Measurements from ENCODE around the gene MFN2. TPM values are rescaled to one million over a fixed set of nuclear protein-coding genes. Genes with fewer than 3 reads are reported as not detected.

MFN2 gene
- polyA plus RNA-seq, 1 experiment: 43.9 TPM

- H3K9me3 ChIP-seq (ENCODE audit: control insufficient read depth, insufficient read depth, low read length): no peaks in the 10 kb centered on the region; the same call in 1 of the 2 replicates
- H3K27ac ChIP-seq (ENCODE audit: low read depth, low read length): no peak overlapping the region
- POLR2A ChIA-PET: no interaction called here
- CTCF ChIA-PET: no interaction called here
- no peak for DNase-seq (ENCODE audit: low read depth, low spot score)
- no peak overlapping the region for H3K4me3 ChIP-seq (ENCODE audit: low read depth, low read length)
- TF ChIP-seq, protein P1, sequence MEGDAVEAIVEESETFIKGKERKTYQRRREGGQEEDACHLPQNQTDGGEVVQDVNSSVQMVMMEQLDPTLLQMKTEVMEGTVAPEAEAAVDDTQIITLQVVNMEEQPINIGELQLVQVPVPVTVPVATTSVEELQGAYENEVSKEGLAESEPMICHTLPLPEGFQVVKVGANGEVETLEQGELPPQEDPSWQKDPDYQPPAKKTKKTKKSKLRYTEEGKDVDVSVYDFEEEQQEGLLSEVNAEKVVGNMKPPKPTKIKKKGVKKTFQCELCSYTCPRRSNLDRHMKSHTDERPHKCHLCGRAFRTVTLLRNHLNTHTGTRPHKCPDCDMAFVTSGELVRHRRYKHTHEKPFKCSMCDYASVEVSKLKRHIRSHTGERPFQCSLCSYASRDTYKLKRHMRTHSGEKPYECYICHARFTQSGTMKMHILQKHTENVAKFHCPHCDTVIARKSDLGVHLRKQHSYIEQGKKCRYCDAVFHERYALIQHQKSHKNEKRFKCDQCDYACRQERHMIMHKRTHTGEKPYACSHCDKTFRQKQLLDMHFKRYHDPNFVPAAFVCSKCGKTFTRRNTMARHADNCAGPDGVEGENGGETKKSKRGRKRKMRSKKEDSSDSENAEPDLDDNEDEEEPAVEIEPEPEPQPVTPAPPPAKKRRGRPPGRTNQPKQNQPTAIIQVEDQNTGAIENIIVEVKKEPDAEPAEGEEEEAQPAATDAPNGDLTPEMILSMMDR (IDR thresholded peaks at IDR 0.05; ENCODE audit: low read depth, low read length): no peak
- H3K27me3 ChIP-seq (ENCODE audit: control insufficient read depth, insufficient read depth, low read length): no peaks in the 10 kb centered on the region
These were observed 4.9 kb downstream of the MFN2 start for GRCh38 chr1:11985171-11985570.

GRCh38 chr1:11985851-11986250 is 5.6 kb downstream of the MFN2 start:
- Histone ChIP-seq H3K27ac (ENCODE audit: low read depth, low read length) (no peak overlapping the region), H3K9me3 (ENCODE audit: control insufficient read depth, insufficient read depth, low read length) (no peaks in the 10 kb centered on the region), H3K27me3 (ENCODE audit: control insufficient read depth, insufficient read depth, low read length) (no peaks in the 10 kb centered on the region), H3K4me3 (ENCODE audit: low read depth, low read length) (no peak overlapping the region)
- POLR2A ChIA-PET: interaction anchor here (0.5 kb wide), 1 partner anchor 28 kb away, joined by 3 read pairs; no protein-coding TSS in a partner anchor
- DNase-seq (ENCODE audit: low read depth, low spot score): no peak
- CTCF ChIA-PET: no interaction called here
- TF ChIP-seq, protein P1 (IDR thresholded peaks at IDR 0.05; ENCODE audit: low read depth, low read length): no peak

GRCh38 chr1:11989669-11990068 is 9.4 kb downstream of the MFN2 start:
- Histone ChIP-seq H3K27ac (ENCODE audit: low read depth, low read length) (no peak overlapping the region), H3K4me3 (ENCODE audit: low read depth, low read length) (no peak overlapping the region), H3K9me3 (ENCODE audit: control insufficient read depth, insufficient read depth, low read length) (no peaks in the 10 kb centered on the region), H3K27me3 (ENCODE audit: control insufficient read depth, insufficient read depth, low read length) (no peaks in the 10 kb centered on the region)
- no peak for DNase-seq (ENCODE audit: low read depth, low spot score)
- TF ChIP-seq, protein P1 (IDR thresholded peaks at IDR 0.05; ENCODE audit: low read depth, low read length): no peak
- ChIA-PET CTCF (no interaction called here), POLR2A (no interaction called here)

DNA sequence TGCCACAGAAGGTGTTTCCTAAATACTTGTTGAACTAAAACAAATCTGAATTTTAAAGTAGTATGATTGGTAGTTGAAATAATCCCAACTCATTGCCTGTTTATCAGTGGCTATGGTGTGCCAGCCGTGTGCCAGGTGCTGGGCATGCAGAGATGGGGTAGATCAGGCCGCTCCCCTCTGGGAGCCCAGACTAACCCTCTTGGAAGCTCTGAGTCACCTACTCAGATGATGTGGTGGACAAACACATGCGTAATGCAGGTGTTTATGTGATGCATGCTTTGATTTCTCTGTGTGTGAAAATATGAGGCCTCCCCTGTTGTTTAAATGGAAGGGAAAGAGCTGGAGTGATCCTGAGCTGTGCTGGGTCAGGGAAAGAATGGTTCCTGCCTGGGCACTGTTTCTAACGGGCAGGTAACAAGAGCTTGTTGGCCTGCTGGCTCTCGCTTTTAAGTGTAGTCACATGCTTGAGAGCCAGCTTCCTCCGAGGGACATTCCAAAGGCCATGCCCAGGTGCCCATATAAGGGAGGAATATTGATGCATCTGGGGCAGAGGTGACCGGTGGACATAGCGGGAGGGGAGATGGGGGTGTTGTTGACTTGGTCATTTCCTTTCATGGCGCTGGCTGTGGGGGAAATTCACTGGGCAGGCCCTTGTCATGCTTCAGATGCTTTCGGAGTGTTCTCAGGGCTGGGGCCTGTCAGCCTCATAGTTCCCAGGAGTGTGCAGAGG is 10.2 kb downstream of the MFN2 start:
- CTCF ChIA-PET: no interaction called here
- Histone ChIP-seq H3K9me3 (ENCODE audit: control insufficient read depth, insufficient read depth, low read length) (no peaks in the 10 kb centered on the region), H3K27ac (ENCODE audit: low read depth, low read length) (no peak overlapping the region), H3K27me3 (ENCODE audit: control insufficient read depth, insufficient read depth, low read length) (no peaks in the 10 kb centered on the region), H3K4me3 (ENCODE audit: low read depth, low read length) (no peak overlapping the region)
- no peak for DNase-seq (ENCODE audit: low read depth, low spot score)
- TF ChIP-seq, protein P1 (IDR thresholded peaks at IDR 0.05; ENCODE audit: low read depth, low read length): no peak
- POLR2A ChIA-PET: no interaction called here

DNA sequence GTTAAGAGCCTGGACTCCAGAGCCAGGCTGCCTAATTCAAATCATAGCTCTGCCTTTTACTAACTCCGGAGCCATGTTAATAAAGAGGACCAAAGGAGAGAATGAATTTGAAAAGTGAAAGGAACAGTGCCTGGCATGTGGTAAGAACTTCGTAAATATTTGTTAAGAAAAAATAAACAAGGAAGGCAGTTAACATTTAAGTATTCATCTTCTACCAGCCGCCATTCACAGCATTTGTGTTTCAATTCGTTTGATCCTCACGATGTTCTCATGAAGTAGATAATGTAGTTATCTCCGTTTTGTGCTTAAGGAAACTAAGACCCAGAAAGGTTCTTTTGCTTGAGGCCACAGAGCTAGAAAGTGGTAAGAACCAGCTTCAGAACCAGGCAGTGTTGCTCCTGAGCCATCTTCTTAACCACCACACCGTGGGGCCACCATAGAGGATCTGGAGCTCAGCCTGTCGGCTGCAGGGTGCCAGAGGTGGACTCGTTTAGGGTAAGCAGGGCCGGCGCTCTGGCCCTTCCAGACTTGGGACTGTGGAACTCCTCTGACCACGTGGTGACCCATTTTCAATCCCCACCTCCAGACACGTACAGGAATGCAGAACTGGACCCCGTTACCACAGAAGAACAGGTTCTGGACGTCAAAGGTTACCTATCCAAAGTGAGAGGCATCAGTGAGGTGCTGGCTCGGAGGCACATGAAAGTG is 11.9 kb downstream of the MFN2 start:
- Histone ChIP-seq H3K9me3 (ENCODE audit: control insufficient read depth, insufficient read depth, low read length) (no peaks in the 10 kb centered on the region), H3K4me3 (ENCODE audit: low read depth, low read length) (no peak overlapping the region), H3K27ac (ENCODE audit: low read depth, low read length) (no peak overlapping the region), H3K27me3 (ENCODE audit: control insufficient read depth, insufficient read depth, low read length) (no peaks in the 10 kb centered on the region)
- POLR2A ChIA-PET: no interaction called here
- DNase-seq (ENCODE audit: low read depth, low spot score): no peak
- TF ChIP-seq, protein P1 (IDR thresholded peaks at IDR 0.05; ENCODE audit: low read depth, low read length): no peak
- CTCF ChIA-PET: interaction anchor here (0.7 to 1.4 kb wide), 2 partner anchors 10 to 11 kb away, joined by 4 to 5 read pairs; partner anchors contain the start of gene MFN2

All from AG04450 (cell line).